ENCODE measurements around the gene RTN4.

RTN4 gene

DNA sequence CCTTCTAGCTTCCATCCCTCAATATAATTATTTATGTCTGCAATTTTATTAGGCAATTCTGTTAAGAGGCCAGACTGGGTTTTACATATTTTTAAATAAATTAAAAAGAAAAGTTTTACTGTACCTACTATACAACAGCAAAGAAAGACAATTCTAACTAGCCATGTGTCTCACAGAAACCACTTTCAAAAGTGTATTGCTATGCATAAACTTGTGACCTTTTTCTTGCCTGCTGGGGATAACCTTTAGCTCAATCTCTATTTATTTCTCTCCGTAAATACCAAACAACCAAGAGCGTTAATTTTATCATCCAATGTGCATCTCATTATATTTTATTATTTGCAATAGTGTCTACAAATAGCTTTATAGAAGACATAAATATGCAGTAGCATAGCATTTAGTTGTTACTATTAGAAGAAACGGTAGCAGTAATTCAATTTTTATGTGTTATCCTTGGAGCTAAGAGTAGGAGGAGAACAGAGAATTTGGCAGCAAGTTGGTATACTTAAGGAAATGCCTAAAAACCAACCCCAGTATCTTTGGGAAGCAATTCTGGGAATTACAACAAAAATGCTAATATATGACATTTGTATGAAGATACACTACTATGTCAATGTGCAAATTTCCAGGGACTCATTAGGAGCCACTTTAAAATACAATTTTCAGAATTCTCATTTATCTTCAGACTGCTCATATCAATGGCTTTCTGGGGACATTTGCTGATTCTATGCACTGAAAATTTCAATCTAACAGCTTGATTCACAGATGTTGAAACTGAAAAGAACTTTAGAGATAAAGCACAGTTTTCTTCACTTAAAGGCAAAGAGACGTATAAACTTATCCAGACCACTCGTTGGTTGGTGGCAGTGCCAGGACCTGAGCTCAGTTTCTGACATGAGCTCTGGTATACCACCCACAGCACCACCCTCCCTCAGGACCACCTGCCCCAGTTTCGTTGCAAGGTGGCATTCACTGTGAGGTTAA is 23.0 kb upstream of the RTN4 start:
- H3K4me3 ChIP-seq (replicated peaks; ENCODE audit: low read depth, low read length): no peak overlapping the region
- DNase-seq (ENCODE audit: extremely low read depth, low read depth): no peak

GRCh38 chr2:55063713-55064323 is 13.6 kb upstream of the RTN4 start:
- no peak overlapping the region for H3K4me3 ChIP-seq (replicated peaks; ENCODE audit: low read depth, low read length)
- no peak for DNase-seq (ENCODE audit: extremely low read depth, low read depth)
- TF ChIP-seq, protein P1, sequence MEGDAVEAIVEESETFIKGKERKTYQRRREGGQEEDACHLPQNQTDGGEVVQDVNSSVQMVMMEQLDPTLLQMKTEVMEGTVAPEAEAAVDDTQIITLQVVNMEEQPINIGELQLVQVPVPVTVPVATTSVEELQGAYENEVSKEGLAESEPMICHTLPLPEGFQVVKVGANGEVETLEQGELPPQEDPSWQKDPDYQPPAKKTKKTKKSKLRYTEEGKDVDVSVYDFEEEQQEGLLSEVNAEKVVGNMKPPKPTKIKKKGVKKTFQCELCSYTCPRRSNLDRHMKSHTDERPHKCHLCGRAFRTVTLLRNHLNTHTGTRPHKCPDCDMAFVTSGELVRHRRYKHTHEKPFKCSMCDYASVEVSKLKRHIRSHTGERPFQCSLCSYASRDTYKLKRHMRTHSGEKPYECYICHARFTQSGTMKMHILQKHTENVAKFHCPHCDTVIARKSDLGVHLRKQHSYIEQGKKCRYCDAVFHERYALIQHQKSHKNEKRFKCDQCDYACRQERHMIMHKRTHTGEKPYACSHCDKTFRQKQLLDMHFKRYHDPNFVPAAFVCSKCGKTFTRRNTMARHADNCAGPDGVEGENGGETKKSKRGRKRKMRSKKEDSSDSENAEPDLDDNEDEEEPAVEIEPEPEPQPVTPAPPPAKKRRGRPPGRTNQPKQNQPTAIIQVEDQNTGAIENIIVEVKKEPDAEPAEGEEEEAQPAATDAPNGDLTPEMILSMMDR (IDR thresholded peaks at IDR 0.05; ENCODE audit: low read depth, low read length, missing control alignments): peak; percentile 22

More for the DNA sequence above, 23.0 kb upstream of the RTN4 start:
- TF ChIP-seq, protein P1 (IDR thresholded peaks at IDR 0.05; ENCODE audit: low read depth, low read length, missing control alignments): no peak

GRCh38 chr2:55063226-55063625 is 13.0 kb upstream of the RTN4 start:
- DNase-seq (ENCODE audit: extremely low read depth, low read depth): no peak
- TF ChIP-seq, protein P1 (IDR thresholded peaks at IDR 0.05; ENCODE audit: low read depth, low read length, missing control alignments): no peak
- no peak overlapping the region for H3K4me3 ChIP-seq (replicated peaks; ENCODE audit: low read depth, low read length)

GRCh38 chr2:55062754-55063153 is 12.5 kb upstream of the RTN4 start:
- DNase-seq (ENCODE audit: extremely low read depth, low read depth): no peak
- TF ChIP-seq, protein P1 (IDR thresholded peaks at IDR 0.05; ENCODE audit: low read depth, low read length, missing control alignments): no peak
- no peak overlapping the region for H3K4me3 ChIP-seq (replicated peaks; ENCODE audit: low read depth, low read length)

- no peak overlapping the region for H3K4me3 ChIP-seq (replicated peaks; ENCODE audit: low read depth, low read length)
- TF ChIP-seq, protein P1 (IDR thresholded peaks at IDR 0.05; ENCODE audit: low read depth, low read length, missing control alignments): no peak
- no peak for DNase-seq (ENCODE audit: extremely low read depth, low read depth)
Observed at GRCh38 chr2:55061523-55062344, 11.5 kb upstream of the RTN4 start.

GRCh38 chr2:55059793-55060192 is 9.5 kb upstream of the RTN4 start:
- no peak overlapping the region for H3K4me3 ChIP-seq (replicated peaks; ENCODE audit: low read depth, low read length)
- TF ChIP-seq, protein P1 (IDR thresholded peaks at IDR 0.05; ENCODE audit: low read depth, low read length, missing control alignments): no peak
- no peak for DNase-seq (ENCODE audit: extremely low read depth, low read depth)

All from HFF-Myc (cell line).